ENCODE results near the gene ISX.

DNA sequence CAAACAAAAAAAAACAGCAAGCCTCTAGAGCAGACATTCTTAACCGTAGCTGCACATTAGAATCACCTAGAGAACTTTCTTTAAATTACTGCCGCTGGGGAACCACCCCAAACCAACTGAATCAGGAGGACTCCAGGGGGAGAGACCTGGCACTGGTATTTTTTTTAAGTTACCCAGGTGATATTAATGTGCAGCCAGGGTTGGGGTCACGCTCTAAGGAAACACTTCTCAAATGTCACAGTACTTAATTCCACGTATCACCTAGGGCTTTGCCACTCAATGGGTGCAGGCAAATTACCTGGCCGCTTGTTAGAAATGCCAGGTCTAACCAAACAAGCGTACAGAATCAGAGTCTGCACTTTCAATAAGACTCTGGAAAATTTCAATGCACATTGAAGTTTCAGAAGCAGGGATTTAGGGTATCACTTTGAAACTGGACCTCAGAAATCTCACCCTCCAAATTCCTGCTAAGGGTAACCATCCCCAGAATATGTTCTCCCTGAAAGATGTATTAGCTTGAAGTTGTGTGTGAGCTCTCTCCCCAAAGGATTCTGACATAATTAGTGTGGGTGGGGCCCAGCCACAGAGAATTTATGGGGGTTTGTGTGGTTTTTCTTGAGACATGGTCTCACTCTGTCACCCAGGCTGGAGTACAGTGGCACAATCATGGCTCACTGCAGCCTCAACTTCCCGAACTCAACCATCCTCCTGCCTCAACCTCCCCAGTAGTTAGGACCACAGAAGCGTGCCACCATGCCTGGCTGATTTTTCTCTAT is 12.7 kb upstream of the ISX start:
- TF ChIP-seq CTCF (IDR thresholded peaks at IDR 0.05 in 8 of 11, conservative IDR thresholded peaks at IDR 0.05 in 3 of 11) (no peak), POLR2AphosphoS5 (IDR thresholded peaks at IDR 0.05) (no peak)
